Kidney (tissue), 14 donors: Measurements from ENCODE around the gene EIF4G3. TPM values are rescaled to one million over a fixed set of nuclear protein-coding genes. Genes with fewer than 3 reads are reported as not detected.

Source experiments
- DNase-seq, 5 donors: peaks; one replicate each; pipeline ENCODE4 v3.0.0-alpha.2; 2013 to 2020
- FAIRE-seq: peaks from 2 replicates; lab custom pipeline; 2012; peaks lifted over from hg19 to GRCh38; lab: Jason Lieb, UNC
- H3K27ac ChIP-seq, 2 donors: one replicate each; pipeline ENCODE4 v1.7.0; 2013; ENCODE audit warnings: low read depth in 2 of 2, low read length in 2 of 2, inconsistent platforms in 1 of 2
- H3K27me3 ChIP-seq: one replicate; pipeline ENCODE4 v1.7.1; 2013; ENCODE audit warnings: low read length, inconsistent platforms; ENCODE audit not compliant: control insufficient read depth, insufficient read depth
- H3K36me3 ChIP-seq, 3 donors: one replicate each; pipeline versions ENCODE4 v1.7.0 to v1.7.1; 2013; ENCODE audit warnings: low read length in 3 of 3, control low read depth in 1 of 3, inconsistent platforms in 1 of 3; ENCODE audit not compliant: insufficient read depth in 3 of 3, control insufficient read depth in 2 of 3
- H3K4me1 ChIP-seq, 3 donors: one replicate each; pipeline versions ENCODE4 v1.7.0 to v1.7.1; 2013; ENCODE audit warnings: low read length in 3 of 3, inconsistent platforms in 1 of 3, low read depth in 1 of 3; ENCODE audit not compliant: control insufficient read depth in 2 of 3, insufficient read depth in 2 of 3
- H3K4me3 ChIP-seq, 3 donors: one replicate each; pipeline versions ENCODE4 v1.7.0 to v1.8.1; 2013; ENCODE audit warnings: low read length in 3 of 3, control low read depth in 1 of 3, inconsistent platforms in 1 of 3
- H3K9ac ChIP-seq, 3 donors: one replicate each; pipeline versions ENCODE4 v1.7.0 to v1.7.1; 2013; ENCODE audit warnings: low read length in 3 of 3, control low read depth in 1 of 3, inconsistent platforms in 1 of 3
- H3K9me3 ChIP-seq, 3 donors: one replicate each; pipeline versions ENCODE4 v1.7.0 to v1.7.1; 2013; ENCODE audit warnings: low read length in 3 of 3, control low read depth in 1 of 3, inconsistent platforms in 1 of 3; ENCODE audit not compliant: control insufficient read depth in 2 of 3, insufficient read depth in 1 of 3
- CTCF ChIP-seq: IDR thresholded peaks from 3 replicates; pipeline ENCODE4 v1.5.1; 2012; ENCODE audit warnings: mild to moderate bottlenecking, moderate library complexity, borderline replicate concordance; ENCODE audit not compliant: insufficient read depth; ENCODE audit errors: extremely low read depth
- intact Hi-C: fragments of 100-400 bp; cut with DNase I; formaldehyde crosslinking; loops from one replicate; pipeline ENCODE4 v1.11.1; 2022
- polyA plus RNA-seq: library from polyadenylated mRNA; stranded (reverse); fragments of 350-450 nt; fragmentation: Illumina TruSeq; extraction: RNeasy Lipid Tissue Mini Kit (QIAGEN cat#74804); gene quantifications from one replicate; pipeline ENCODE4 v1.2.3, GENCODE V29; 2014; ENCODE audit warnings: low read depth, low replicate concordance; ENCODE audit not compliant: insufficient read depth
- total RNA-seq: library from RNA; stranded (reverse); fragmentation: NEBNext Ultra II Directional; extraction: Animal tissue kit (Norgen Biotek cat#: 25700); gene quantifications from one replicate; pipeline ENCODE4 v1.2.1, GENCODE V29; 2021
- donor health status: control.
- donor health status: control.
- donor health status: control.
- donor health status: control.
- donor health status: control.
- donor health status: DM: yes; HTN: yes; CAD: no.
- donor health status: Normal renal cell carcinoma (clear cell type).

EIF4G3 gene
- total and polyA plus RNA-seq, 2 donors from 2014 or later, result 14.8 to 61.6 TPM

- FAIRE-seq (peak; percentile 97), DNase-seq (peak in 3 of 5 donors; percentile 58 to 93 (median 91))
- no peak for TF ChIP-seq CTCF
- intact Hi-C loops, result no loop called here
- Histone ChIP-seq H3K27ac (peak overlapping the region; percentile 90), H3K4me1 (peaks cover 0 to 13% (median 5%) of the 10 kb centered on the region in 3 donors), H3K4me3 (peak overlapping the region in 2 of 3 donors; percentile 30 to 33), H3K9me3 (no peaks in the 10 kb centered on the region), H3K36me3 (no peaks in the 10 kb centered on the region), H3K9ac (peak overlapping the region in 2 of 3 donors; percentile 25 to 72), H3K27me3 (no peaks in the 10 kb centered on the region)
These were observed 154.2 kb downstream of the EIF4G3 start for GRCh38 chr1:21022279-21023040.

- no peaks in the 10 kb centered on the region for H3K27me3 ChIP-seq
- H3K36me3 ChIP-seq, result no peaks in the 10 kb centered on the region
- no peak for FAIRE-seq
- no peak overlapping the region for H3K4me3 ChIP-seq
- no peak for DNase-seq
- H3K27ac ChIP-seq, result peak overlapping the region; percentile 90
- H3K4me1 ChIP-seq, result peaks cover 0 to 13% (median 5%) of the 10 kb centered on the region in 3 donors
- no peak for TF ChIP-seq CTCF
- no peaks in the 10 kb centered on the region for H3K9me3 ChIP-seq
- no peak overlapping the region for H3K9ac ChIP-seq
- intact Hi-C loops, result no loop called here
These were observed 155.4 kb downstream of the EIF4G3 start for GRCh38 chr1:21021311-21021710.

GRCh38 chr1:21020151-21020550 is 156.5 kb downstream of the EIF4G3 start:
- no peaks in the 10 kb centered on the region for H3K36me3 ChIP-seq
- no peak for FAIRE-seq
- H3K9me3 ChIP-seq, result no peaks in the 10 kb centered on the region
- no peak overlapping the region for H3K4me3 ChIP-seq
- H3K27me3 ChIP-seq, result no peaks in the 10 kb centered on the region
- H3K9ac ChIP-seq, result no peak overlapping the region
- intact Hi-C loops, result no loop called here
- no peak for TF ChIP-seq CTCF
- H3K4me1 ChIP-seq, result peaks cover 0 to 13% (median 5%) of the 10 kb centered on the region in 3 donors
- DNase-seq, result no peak
- H3K27ac ChIP-seq, result no peak overlapping the region
